IMR-90 (cell line): ENCODE data around the gene IGF2R. TPM values are rescaled to one million over a fixed set of nuclear protein-coding genes. Genes with fewer than 3 reads are reported as not detected.

Experiments used
- ATAC-seq: fragments of 200-7000 bp; cut with Tn5 transposase; 2 replicates; pipeline ENCODE4 v1.9.1; 2020; ENCODE audit warnings: low read depth, mild to moderate bottlenecking, moderate library complexity
- BruUV-seq: library from RNA; stranded (reverse); fragments of 400-500 nt; replicated peaks from 2 replicates; lab custom pipeline; 2021; lab: Mats Ljungman, UMichigan
- CTCF ChIA-PET: fragments of 300-600 bp; formaldehyde crosslinking; extraction: SDS; loops from one replicate; lab custom pipeline; 2021; ENCODE audit warnings: antibody characterized with exemption; lab: Yijun Ruan, JAX
- POLR2A ChIA-PET: fragments of 300-600 bp; sonication (Branson Sonifier 250); formaldehyde crosslinking; loops from one replicate; lab custom pipeline; 2022; ENCODE audit warnings: antibody characterized with exemption; ENCODE audit not compliant: unreplicated experiment; lab: Charles Lee
- DNase-seq: peaks from one replicate; pipeline ENCODE4 v3.0.0; 2013
- H2AFZ ChIP-seq: replicated peaks from 2 replicates; pipeline ENCODE3; 2013; ENCODE audit warnings: low read length, mild to moderate bottlenecking; ENCODE audit not compliant: poor library complexity
- H2AK5ac ChIP-seq: 2 replicates; pipeline ENCODE4 v1.6.1; 2013; ENCODE audit warnings: low read depth, low read length, inconsistent platforms
- H2AK9ac ChIP-seq: replicated peaks from 2 replicates; pipeline ENCODE3; 2013; ENCODE audit warnings: mild to moderate bottlenecking, low read depth, low read length, moderate library complexity; ENCODE audit not compliant: poor library complexity
- H2BK120ac ChIP-seq: 2 replicates; pipeline ENCODE4 v1.6.1; 2013; ENCODE audit warnings: low read depth, low read length, inconsistent platforms
- H2BK15ac ChIP-seq: 3 replicates; pipeline ENCODE4 v1.6.1; 2013; ENCODE audit warnings: low read depth, low read length, inconsistent platforms
- H2BK20ac ChIP-seq: 2 replicates; pipeline ENCODE4 v1.6.1; 2013; ENCODE audit warnings: low read depth, mild to moderate bottlenecking, inconsistent platforms, low read length, moderate library complexity
- H2BK5ac ChIP-seq: 2 replicates; pipeline ENCODE4 v1.6.1; 2013; ENCODE audit warnings: mild to moderate bottlenecking, low read depth, low read length, inconsistent platforms; ENCODE audit not compliant: poor library complexity, severe bottlenecking
- H3K14ac ChIP-seq: replicated peaks from 2 replicates; pipeline ENCODE4 v1.6.1; 2013; ENCODE audit warnings: low read depth, low read length, inconsistent platforms
- H3K18ac ChIP-seq: 2 replicates; pipeline ENCODE4 v1.6.1; 2013; ENCODE audit warnings: low read depth, low read length, control low read depth
- H3K23ac ChIP-seq: 2 replicates; pipeline ENCODE4 v1.6.1; 2013; ENCODE audit warnings: low read depth, low read length, inconsistent platforms
- H3K27ac ChIP-seq: 2 replicates; pipeline ENCODE4 v1.5.1; 2013; ENCODE audit warnings: mild to moderate bottlenecking, control low read depth, low read length; ENCODE audit not compliant: insufficient read depth
- H3K27me3 ChIP-seq: 2 replicates; pipeline ENCODE4 v1.6.1; 2013; ENCODE audit warnings: low read length; ENCODE audit not compliant: control insufficient read depth, insufficient read depth
- H3K36me3 ChIP-seq: 2 replicates; pipeline ENCODE4 v1.6.1; 2013; ENCODE audit warnings: low read length, mixed read lengths; ENCODE audit not compliant: control insufficient read depth, insufficient read depth
- H3K4ac ChIP-seq: 2 replicates; pipeline ENCODE4 v1.6.1; 2013; ENCODE audit warnings: low read depth, low read length, inconsistent platforms
- H3K4me1 ChIP-seq: 2 replicates; pipeline ENCODE4 v1.6.1; 2013; ENCODE audit warnings: low read length, mixed read lengths; ENCODE audit not compliant: control insufficient read depth, insufficient read depth
- H3K4me2 ChIP-seq: 2 replicates; pipeline ENCODE4 v1.6.1; 2013; ENCODE audit warnings: low read depth, mild to moderate bottlenecking, control low read depth, low read length, moderate library complexity
- H3K4me3 ChIP-seq: 2 replicates; pipeline ENCODE4 v1.5.1; 2013; ENCODE audit warnings: low read depth, mild to moderate bottlenecking, control low read depth, low read length, moderate library complexity; ENCODE audit not compliant: insufficient read depth
- H3K56ac ChIP-seq: 2 replicates; pipeline ENCODE4 v1.6.1; 2013; ENCODE audit warnings: low read length, inconsistent platforms; ENCODE audit not compliant: insufficient read depth; ENCODE audit errors: extremely low read depth
- H3K79me1 ChIP-seq, 2 experiments: 2 replicates each; pipeline ENCODE4 v1.6.1; 2013; ENCODE audit warnings: low read length in 2 of 2, inconsistent platforms in 1 of 2, low read depth in 1 of 2
- H3K9ac ChIP-seq: 2 replicates; pipeline ENCODE4 v1.6.1; 2013; ENCODE audit warnings: low read depth, low read length, control low read depth
- H3K9me1 ChIP-seq: 2 replicates; pipeline ENCODE4 v1.6.1; 2013; ENCODE audit warnings: low read length, inconsistent platforms; ENCODE audit not compliant: insufficient read depth
- H3K9me3 ChIP-seq: 2 replicates; pipeline ENCODE4 v1.6.1; 2013; ENCODE audit warnings: low read length; ENCODE audit not compliant: control insufficient read depth, insufficient read depth
- H4K20me1 ChIP-seq: 2 replicates; pipeline ENCODE4 v1.6.1; 2013; ENCODE audit warnings: low read length, inconsistent platforms; ENCODE audit not compliant: insufficient read depth
- H4K5ac ChIP-seq: 2 replicates; pipeline ENCODE4 v1.6.1; 2013; ENCODE audit warnings: mild to moderate bottlenecking, low read depth, low read length, control low read depth
- H4K8ac ChIP-seq, 2 experiments: 2 replicates each; pipeline ENCODE4 v1.6.1; 2013; ENCODE audit warnings: low read depth in 2 of 2, low read length in 2 of 2, control low read depth in 1 of 2, inconsistent platforms in 1 of 2
- H4K91ac ChIP-seq: 2 replicates; pipeline ENCODE4 v1.6.1; 2013; ENCODE audit warnings: low read depth, low read length, inconsistent platforms; ENCODE audit not compliant: insufficient read depth
- MXI1 ChIP-seq: IDR thresholded peaks from 2 replicates; pipeline ENCODE4 v1.6.1; 2012; ENCODE audit warnings: low read depth, mild to moderate bottlenecking, low read length, moderate library complexity, borderline replicate concordance
- RAD21 ChIP-seq: IDR thresholded peaks from 2 replicates; pipeline ENCODE4 v1.6.1; 2012; ENCODE audit warnings: low read length, improper control_type of control experiment
- WGBS, 2 experiments: methylation state at CpG; one replicate each; pipeline versions ENCODE4 v1.1.5 to v1.1.7; 2013; ENCODE audit warnings: missing lambda C conversion rate in 2 of 2; ENCODE audit not compliant: insufficient read length in 1 of 2; ENCODE audit errors: extremely low coverage in 2 of 2; 5-methylcytosine and 5-hydroxymethylcytosine counted together
- dilution Hi-C: fragments of 300-500 bp; cut with HindIII; formaldehyde crosslinking; loops from one replicate; pipeline ENCODE4 v1.14.3; 2018; ENCODE audit warnings: low sequenced_read_pairs; ENCODE audit not compliant: unreplicated experiment
- in situ Hi-C: fragments of 300-500 bp; cut with MboI; formaldehyde crosslinking; loops from 3 replicates; pipeline ENCODE4 v1.14.3; 2019; ENCODE audit warnings: low sequenced_read_pairs, inconsistent platforms, mixed read lengths
- intact Hi-C: fragments of 100-400 bp; cut with micrococcal nuclease; formaldehyde crosslinking; loops from 2 replicates; pipeline ENCODE4 v1.10.0; 2022
- polyA plus RNA-seq, 3 experiments: library from polyadenylated mRNA; depleted of rRNA; stranded (reverse); fragments of >200 nt; gene quantifications; 2 replicates each; pipeline ENCODE4 v1.2.3, GENCODE V29; 2012; ENCODE audit warnings: low replicate concordance in 1 of 3
- total RNA-seq: library from RNA; depleted of rRNA; stranded (reverse); fragments of >200 nt; gene quantifications from 2 replicates; pipeline ENCODE4 v1.2.3, GENCODE V29; 2012

The IGF2R gene
- total and polyA plus RNA-seq, 2 of the 4 experiments (the other 2 are of a cell fraction) = 33.2 to 41.4 TPM

DNA sequence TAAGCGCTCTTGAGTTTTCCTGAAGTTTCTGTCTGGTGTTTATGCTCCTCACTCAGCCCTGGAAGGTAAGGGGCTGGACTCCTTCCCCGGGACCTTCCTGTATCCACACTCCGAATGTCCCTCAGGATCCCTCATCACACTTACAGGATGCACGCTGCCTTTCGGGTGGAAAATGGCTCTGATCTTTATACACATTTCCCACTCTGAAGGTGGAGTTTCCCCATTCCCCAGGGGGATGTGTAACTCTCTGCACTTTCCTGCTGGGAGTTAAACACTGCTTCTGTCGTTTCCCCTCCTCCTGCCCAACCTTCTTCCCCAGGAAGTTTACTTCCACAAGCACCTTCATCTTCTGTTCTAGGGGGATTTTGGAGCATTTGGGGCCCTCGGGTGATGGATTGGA is 17.1 kb upstream of the IGF2R start:
- Histone ChIP-seq H4K8ac (no peak overlapping the region), H3K79me1 (no peaks in the 10 kb centered on the region), H3K9me3 (no peaks in the 10 kb centered on the region), H3K4ac (no peak overlapping the region), H3K23ac (no peak overlapping the region), H2BK120ac (no peak overlapping the region), H4K91ac (no peak overlapping the region), H2BK15ac (no peak overlapping the region), H3K36me3 (no peaks in the 10 kb centered on the region), H3K9ac (no peak overlapping the region), H3K56ac (no peak overlapping the region), H3K4me3 (no peak overlapping the region), H2BK5ac (no peak overlapping the region), H2AK9ac (no peak overlapping the region), H3K4me1 (peaks cover 8% of the 10 kb centered on the region), H2AFZ (no peak overlapping the region), H4K20me1 (no peaks in the 10 kb centered on the region), H3K9me1 (no peaks in the 10 kb centered on the region), H2BK20ac (no peak overlapping the region), H2AK5ac (no peak overlapping the region), H3K14ac (no peak overlapping the region), H3K4me2 (no peak overlapping the region), H3K27me3 (peaks cover 5% of the 10 kb centered on the region), H3K18ac (no peak overlapping the region), H4K5ac (no peak overlapping the region), H3K27ac (no peak overlapping the region)
- CTCF ChIA-PET = no interaction called here
- POLR2A ChIA-PET = no interaction called here
- in situ Hi-C loops = loop anchor here (25.0 kb wide), 1 partner anchor 264 kb away; the partner anchor contains the start of gene SOD2
- BruUV-seq = no TSS peak
- intact Hi-C loops = no loop called here
- DNase-seq (no peak), ATAC-seq (no peak)
- dilution Hi-C loops = no loop called here
- no peak for TF ChIP-seq RAD21
- TF ChIP-seq MXI1 = no peak
- WGBS, 2 experiments = no CpG with 5 or more reads among the region's 7 CpGs
